8988T (cell line): Measurements from ENCODE around the gene BLZF1.
"Not testable (repeated sequence)": the region's sequence is repeated elsewhere in the genome, so short reads cannot be mapped to it uniquely, and the experiment has no call there.

Source experiments
- DNase-seq: peaks from one replicate; pipeline ENCODE4 v3.0.0; 2011

The BLZF1 gene, protein sequence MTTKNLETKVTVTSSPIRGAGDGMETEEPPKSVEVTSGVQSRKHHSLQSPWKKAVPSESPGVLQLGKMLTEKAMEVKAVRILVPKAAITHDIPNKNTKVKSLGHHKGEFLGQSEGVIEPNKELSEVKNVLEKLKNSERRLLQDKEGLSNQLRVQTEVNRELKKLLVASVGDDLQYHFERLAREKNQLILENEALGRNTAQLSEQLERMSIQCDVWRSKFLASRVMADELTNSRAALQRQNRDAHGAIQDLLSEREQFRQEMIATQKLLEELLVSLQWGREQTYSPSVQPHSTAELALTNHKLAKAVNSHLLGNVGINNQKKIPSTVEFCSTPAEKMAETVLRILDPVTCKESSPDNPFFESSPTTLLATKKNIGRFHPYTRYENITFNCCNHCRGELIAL

DNA sequence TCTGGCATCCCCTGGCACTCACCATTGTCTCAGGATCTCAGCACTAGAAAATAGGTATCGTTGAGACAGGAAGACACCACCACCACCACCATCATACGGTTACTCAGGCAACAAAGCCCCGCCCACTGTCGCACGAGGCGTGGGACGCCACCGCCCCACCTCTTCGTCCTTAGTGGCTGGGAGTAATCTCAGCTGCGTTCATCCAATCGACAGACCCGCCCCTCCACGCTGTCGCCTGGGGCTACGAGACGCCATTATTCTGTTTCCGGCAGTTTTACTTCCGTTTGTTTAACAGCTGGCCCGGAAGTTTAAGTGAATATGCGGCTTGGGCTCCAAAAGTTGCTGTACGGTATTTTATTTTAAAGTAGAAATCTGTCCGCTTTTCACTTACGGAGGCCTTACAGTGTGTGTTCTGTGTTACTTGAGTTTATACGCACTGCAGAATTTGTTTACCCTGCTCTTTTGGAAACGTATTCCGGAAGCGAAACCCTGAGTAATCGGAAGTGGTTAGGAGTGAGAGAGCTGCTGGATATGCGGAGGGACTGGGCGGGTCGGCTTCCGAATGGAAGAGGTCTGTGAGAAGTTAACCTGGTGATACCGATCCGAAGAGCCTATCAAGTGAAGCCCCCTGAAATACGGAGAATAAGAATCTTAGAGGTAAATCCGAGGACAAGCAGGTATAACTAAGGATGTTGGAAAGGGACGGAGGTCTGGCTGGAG, at the start of gene BLZF1, which contains the start of gene NME7:
Gene BLZF1, plus strand, starts transcription at position 510 of the 720 bp plus-strand sequence. CDS start 1,328 bp downstream, outside the sequence.
Gene NME7, minus strand, starts transcription at position 112 of the 720 bp plus-strand sequence. Its CDS starts 87 bp downstream, at position 25.
- peak; percentile 19 for DNase-seq

DNA sequence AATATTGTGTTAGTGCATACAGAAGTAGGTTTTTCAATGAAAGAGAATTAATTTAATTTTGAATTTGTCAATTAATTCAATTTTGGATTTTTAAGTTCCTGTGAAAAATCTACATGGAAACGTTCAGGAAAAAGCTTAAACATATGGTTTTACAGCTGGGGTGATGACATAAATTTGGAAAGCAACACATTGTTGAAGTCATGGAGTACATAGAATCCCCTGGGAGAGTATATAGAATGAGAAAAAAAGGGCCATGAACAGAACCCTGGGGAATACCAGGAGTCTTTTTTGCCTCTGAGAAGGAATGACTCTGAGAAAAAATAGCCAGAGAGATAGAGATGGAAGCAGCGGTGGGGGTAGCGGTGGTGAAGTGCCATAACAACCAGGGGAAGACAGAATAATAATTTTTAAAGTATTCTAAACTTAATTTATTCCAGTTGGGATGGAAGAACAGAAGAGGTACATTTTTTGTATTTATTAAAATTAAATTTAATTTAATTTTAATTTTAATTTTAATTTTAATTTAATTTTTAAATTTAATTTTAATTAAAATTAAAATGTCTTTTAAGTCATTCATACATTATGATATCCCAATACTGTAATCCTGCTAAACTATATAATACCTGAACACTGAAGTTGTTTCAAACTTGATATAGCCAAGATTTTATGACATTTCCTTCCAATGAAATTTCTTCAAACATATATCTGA, 49.3 kb upstream of the BLZF1 start:
- DNase-seq, result no peak

DNA sequence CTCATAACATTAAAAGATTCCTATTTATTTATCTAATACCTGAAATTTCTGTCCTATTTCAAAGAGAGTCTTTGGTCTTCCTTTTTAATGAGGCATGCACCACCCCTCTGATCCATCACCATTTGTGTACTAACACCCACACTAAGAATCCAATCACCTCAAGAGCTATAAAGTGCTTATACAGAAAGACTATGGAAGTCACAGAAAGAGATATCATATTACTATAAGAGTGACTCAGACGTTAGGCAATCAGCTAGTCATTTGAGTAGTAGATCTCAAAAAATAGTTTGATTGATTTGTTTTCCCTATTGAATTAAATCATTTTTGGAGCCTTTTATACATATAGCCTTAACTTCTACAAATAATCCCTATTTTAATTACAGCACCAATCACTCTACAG, 46.5 kb upstream of the BLZF1 start:
- no peak for DNase-seq

DNA sequence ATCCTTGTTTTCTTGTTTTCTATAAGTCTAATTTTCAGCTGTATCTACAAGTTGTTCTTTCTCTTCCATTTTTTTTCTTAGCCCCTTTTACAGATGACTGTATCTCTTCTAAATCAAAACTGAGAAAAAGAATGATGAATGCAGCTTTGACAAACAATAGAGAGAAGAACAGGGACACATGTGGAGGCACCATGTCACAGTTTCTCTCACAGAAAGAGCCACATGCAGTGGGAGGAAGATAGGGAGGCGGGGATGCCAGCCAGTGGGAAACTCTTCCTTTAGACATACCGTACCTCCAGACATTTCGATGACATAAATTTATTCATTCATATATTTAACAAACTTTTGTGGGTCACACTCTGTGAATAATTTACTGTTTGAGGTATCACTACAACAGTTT, 45.9 kb upstream of the BLZF1 start:
- no peak for DNase-seq

DNA sequence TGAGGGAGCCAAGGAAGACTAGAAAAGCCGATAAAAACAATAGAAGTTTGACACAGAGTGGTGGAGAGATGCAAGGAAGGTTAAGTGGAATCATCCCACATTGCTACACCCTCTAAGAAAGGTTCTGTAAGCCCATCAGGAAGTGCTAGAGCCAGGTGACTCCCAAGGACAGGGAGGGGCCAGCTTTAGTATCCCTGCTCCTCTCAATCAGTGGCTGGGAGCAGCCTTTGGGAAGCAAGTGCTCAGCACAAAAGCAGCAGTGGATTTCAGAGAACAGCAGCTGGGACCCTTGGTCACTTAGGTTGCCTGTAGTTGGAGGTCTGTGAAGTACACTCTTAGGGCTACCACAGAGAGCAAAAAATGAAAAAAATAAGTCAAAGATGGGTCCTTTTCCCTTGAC, 42.9 kb upstream of the BLZF1 start:
- no peak for DNase-seq

DNA sequence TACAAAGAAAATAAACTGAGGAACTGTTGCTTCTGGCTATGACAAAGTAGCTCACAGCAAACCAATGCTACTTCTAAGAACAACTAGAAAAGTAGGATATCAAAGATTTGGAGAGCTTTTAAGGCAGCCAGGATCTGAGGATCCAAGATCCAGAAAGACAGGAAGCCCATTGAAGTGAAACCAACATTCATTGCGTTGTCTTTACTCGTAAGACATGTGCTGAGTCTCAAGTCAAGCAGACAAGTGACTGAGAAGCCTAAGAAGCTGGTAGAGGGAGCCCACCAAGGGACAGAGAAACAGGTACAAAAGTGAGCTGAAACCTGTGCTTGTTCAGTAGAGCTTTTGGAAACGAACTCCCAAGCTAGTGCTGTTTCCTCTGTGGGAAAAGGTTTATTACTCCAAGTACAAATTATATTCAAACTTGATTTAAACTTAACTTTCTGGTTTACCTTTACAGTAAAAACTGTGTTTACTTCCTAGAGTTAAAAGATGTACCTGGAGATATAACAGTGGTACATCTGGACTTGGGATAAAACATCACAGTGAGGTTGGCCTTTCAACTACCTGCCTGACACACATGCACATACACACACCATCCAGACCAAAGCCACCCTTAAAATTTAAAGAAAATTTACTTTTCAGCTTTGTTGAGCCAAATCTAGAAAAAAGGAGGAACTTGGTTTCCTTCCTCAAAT, 41.6 kb upstream of the BLZF1 start:
- DNase-seq, result no peak

DNA sequence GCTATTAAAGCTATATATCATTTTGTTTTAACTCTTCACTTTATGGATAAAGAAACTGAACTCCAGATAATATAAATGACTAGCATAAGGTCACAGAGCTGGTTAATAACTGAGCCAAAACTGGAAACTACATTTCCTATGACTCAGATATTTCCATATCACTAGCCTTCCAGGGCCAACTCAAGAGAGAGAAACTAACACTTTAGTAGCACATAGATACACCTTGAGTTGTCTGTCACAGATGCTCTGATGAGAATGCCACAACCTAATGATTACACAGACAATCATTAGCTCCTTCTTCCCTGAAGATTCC, 41.1 kb upstream of the BLZF1 start:
- DNase-seq, result no peak

DNA sequence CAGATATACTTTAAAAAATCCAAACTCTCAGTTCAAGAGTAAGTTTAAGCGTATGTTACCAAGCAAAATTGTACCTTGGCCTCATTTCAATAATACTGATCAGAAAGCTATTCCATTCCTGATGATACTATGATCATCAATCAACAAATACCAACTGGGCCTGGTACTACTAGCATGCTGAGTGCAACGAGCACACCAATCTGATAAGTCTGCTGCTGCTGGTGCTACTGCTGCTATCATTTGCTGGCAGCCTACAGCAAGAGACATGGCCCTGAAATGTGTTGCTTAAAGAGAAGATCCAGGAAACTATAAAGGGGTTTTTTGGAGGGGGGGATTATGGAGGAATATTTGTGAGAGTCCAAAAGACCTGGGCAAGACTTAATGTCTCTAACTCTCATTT, 40.1 kb upstream of the BLZF1 start:
- DNase-seq, result no peak

DNA sequence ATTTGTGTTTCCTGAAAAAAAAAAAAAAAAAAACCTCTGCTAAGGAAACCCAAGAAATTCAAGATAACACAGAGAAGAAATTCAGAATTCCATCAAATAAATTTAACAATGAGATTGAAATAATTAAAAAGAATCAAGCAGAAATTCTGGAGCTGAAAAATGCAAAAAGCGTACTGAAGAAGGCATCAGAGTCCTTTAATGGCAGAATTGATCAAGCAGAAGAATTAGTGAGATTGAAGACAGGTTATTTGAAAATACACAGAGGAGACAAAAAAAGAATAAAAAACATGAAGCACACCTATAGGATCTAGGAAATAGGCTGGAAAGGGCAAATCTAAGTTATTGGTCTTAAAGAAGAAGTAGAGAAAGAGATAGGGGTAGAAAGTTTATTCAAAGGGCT, 38.6 kb upstream of the BLZF1 start:
- no peak for DNase-seq

DNA sequence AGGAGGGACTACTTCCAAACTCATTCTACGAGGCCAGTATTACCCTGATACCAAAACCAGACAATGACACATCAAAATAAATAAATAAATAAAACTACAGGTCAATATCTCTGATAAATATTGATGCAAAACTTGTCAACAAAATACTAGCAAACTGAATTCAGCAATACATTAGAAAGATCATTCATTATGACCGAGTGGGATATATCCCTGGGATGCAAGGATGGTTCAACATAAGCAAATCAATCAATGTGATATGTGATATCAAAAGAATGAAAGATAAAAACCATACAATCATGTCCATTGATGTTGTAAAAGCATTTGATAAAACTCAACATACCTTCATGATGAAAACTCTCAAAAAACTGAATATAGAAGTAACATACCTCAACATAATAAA, 37.1 kb upstream of the BLZF1 start:
- DNase-seq, result no peak

DNA sequence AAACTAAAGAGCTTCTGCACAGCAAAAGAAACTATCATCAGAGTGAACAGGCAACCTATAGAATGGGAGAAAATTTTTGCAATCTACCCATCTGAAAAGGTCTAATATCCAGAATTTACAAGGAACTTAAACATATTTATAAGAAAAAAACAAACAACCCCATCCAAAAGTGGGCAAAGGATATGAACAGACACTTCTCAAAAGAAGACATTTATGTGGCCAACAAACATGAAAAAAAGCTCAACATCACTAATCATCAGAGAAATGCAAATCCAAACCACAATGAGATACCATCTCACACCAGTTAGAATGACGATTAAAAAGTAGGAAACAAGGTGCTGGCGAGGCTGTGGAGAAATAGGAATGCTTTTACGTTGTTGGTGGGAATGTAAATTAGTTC, 33.3 kb upstream of the BLZF1 start:
- not testable (repeated sequence) for DNase-seq

DNA sequence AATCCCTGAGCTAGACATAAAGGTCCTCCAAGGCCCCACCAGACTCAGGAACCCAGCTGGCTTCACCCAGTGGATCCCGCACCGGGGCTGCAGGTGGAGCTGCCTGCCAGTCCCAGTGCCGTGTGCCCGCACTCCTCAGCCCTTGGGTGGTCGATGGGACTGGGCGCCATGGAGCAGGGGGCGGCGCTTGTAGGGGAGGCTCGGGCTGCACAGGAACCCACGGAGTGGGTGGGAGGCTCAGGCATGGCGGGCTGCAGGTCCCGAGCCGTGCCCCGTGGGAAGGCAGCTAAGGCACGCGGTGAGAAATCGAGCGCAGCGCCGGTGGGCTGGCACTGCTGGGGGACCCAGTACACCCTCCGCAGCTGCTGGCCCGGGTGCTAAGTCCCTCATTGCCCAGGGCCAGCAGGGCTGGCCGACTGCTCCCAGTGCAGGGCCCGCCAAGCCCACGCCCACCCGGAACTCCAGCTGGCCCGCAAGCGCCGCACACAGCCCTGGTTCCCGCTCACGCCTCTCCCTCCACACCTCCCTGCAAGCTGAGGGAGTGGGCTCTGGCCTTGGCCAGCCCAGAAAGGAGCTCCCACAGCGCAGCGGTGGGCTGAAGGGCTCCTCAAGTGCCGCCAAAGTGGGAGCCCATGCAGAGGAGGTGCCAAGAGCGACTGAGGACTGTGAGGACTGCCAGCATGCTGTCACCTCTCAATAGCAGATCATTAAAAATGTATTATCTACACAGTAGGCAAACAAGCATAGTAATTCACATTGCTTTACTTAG, 30.9 kb upstream of the BLZF1 start:
- not testable (repeated sequence) for DNase-seq

DNA sequence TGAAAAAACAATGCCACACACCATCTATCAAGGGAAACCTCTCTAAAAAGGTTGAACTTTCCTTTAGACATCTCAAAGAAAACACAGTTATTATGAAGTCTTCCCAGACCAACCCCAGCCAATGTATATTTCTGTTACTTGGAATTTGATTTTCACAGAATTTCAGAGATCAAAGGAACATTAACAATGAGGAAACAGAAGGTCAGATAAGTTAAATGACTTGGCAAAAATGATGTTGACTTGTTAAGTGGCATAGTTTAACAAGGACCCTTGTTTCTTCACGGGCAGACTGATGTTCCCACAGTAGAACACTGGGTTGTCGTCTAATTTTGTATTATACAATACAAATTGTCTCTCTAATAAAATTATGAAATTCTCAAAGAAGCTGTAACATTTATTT, 29.4 kb upstream of the BLZF1 start:
- no peak for DNase-seq

DNA sequence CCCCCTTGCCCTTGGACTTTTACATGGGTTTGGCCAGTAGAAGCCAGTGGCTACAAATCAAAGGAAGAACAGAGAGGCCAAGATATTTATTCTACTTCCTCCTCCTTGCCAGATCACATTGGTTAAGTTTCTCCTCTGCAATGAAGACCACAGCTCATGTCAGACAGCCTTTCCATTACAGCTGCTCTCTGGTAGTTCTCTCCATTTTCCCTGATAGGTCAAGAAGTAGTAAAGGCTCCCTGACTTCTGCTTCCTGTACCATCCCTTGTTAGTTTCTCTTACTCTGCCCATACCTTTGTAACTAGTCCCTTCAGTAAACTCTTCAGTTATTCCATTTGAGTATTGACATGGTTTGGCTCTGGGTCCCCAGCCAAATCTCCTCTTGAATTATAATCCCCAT, 28.2 kb upstream of the BLZF1 start:
- DNase-seq, result no peak

DNA sequence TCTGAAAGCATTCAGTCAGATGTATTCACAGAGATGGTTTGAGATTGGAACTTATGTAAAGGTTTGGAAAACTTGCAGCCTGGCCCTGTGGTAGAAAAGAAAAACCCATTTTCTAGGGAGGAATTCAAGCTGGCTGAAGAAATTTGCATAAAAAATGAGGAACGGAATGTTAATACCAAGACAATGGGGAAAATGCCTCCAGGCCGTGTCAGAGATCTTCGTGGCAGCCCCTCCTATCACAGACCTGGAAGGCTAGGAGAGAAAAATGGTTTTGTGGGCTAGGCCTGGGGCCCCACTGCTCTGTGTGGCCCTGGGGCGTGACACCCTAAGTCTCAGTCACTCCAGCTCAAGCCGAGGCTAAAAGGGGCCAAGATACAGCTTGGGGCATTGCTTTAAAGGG, 27.1 kb upstream of the BLZF1 start:
- DNase-seq, result no peak

DNA sequence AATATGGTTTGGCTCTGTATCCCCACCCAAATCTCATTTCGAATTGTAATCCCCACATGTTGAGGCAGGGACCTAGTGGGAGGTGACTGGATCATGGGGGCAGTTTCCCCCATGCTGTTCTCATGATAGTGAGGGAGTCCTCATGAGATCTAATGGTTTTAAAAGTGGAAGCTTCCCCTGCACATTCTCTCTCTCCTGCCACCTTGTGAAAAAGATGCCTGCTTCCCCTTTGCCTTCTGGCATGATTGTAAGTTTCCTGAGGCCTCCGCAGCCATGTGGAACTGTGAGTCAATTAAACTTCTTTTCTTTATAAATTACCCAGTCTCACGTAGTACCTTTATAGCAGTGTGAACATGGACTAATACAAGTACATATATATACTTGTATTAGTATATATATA, 25.9 kb upstream of the BLZF1 start:
- DNase-seq, result not testable (repeated sequence)

DNA sequence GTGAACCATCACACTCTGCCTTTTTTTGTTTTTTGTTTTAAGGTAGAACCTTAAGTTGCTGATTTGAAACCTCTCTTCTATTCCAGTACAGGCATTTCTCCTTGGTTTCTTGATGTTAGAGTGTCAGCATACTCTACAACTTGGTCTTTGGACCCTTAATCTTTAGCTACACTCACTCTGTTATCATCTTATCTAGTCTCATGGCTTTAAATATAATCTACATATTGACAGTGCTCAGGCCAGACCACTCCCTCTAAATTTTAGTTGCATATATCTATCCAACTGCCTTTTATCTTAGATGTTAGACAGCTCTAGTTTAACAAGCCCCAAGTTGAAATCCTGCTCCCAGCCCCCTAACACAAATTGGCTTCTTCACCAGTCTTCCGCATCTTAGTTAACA, 22.5 kb upstream of the BLZF1 start:
- no peak for DNase-seq

DNA sequence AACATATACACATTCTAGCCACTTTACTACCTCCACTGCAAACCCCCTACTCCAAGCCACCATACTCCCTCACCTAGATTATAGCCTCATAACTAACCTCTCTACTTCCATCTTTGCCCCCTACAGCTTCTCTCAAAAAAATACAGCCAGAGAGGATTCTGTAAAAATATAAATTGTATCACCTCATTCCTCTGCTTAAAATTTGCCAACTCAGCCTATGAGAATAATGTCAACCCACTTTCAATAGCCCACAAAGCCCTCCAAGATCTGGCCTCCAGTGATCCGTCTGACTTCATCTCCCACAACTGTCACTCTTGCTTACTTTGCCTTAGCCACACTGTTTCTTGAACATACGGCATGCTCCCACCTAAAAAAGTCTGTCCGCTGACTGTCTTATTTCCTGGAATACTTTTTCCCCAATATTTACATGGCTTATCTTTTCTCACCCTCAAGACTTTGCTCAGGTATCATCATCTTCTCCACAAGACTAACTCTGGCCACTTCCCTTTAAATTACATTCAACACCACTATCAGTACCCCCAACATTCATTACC, 21.9 kb upstream of the BLZF1 start:
- no peak for DNase-seq

DNA sequence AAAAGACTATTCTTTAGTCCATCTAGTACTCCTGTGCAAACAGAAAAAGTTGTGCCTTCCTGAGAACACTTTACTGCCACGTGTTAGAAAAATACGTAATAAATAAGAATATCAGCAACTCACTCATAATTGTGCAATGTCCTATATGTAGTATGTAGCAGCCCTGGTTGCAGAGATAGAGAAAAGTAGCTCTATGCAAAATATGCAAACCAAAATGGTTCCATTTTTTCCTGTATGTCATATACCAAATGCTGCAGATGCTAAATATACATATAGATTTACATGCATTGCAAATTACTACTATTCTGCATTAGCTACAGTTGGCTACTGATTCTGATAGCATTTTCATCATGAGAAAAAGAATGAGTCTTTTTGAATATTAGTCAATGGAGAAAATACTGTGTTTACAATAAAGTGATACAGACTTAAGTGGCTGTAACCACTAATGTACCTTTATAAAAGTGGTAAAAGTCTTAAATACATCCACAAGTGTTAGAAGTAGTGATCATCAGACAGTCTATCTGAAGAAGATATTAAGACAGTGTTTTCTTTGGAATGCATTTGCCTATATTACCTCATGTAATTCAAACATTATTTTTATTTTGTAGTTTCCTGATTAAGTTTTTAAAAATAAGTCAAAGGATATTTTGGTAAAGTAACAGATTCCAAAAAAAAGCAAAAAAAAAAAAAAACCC, 20.2 kb upstream of the BLZF1 start:
- no peak for DNase-seq

DNA sequence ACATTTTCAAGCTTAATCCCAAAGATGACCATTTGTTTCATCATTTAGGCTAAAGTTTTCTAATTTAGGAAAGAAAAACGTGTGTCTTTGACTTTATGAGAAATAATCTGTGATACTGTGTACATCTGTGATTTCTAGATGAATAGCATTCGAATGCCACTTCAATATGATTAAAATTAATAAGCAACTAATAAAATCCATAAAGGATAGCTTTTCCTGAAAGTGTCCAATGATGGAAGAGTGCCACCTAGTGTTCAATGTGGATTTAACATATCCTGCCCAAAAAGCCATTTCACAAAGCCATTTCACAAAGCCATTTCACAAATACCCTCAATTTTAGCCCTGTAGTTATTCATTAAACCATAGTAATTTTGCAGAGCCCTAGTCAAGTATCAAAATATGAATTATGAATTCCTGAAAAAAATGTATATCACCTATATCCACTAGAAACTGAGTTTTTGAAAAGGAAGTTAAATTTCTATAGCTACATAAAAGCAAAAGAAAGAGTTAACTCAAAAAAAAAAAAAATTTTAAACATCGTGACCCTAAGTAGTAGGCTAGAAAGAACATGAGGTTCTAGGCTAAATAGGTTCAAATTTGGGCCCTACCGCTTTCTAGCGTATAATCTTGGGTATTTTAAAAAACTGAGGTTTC, 19.5 kb upstream of the BLZF1 start:
- no peak for DNase-seq

DNA sequence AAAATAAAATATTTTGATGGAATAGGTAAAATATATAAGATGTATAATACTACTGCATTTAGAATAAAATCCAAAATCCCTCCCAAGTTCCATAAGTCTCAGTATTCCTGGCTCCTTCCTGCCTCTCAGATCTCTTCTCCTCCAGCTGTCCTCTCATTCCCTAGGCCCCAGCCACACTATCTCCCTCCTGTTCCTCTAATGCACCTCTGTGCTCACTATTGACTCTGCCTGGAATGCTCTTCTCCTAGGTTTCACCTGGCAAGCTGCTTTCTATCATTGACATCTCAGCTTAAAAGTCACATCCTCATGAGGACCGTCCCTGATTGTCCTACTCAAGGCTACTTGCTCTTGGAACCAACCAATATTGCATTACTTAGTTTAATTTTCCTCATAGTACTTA, 7.6 kb upstream of the BLZF1 start:
- DNase-seq, result no peak
